Endothelial cell of umbilical vein (primary cell): Measurements from ENCODE around the gene KANK2. TPM values are rescaled to one million over a fixed set of nuclear protein-coding genes. Genes with fewer than 3 reads are reported as not detected.

Experiments used
- BruUV-seq: library from RNA; stranded (reverse); fragments of 400-500 nt; replicated peaks from 2 replicates; lab custom pipeline; 2021; lab: Mats Ljungman, UMichigan
- CTCF ChIA-PET: fragments of 300-600, 350-600 bp; sonication (Branson Sonifier 250); formaldehyde crosslinking; loops from one replicate; lab custom pipeline; 2021; ENCODE audit warnings: antibody characterized with exemption, inconsistent platforms; lab: Charles Lee
- POLR2A ChIA-PET: fragments of 300-600, 350-600 bp; sonication (Branson Sonifier 250); formaldehyde crosslinking; loops from one replicate; lab custom pipeline; 2021; ENCODE audit warnings: antibody characterized with exemption, inconsistent platforms; lab: Charles Lee
- DNase-seq: peaks from one replicate; pipeline ENCODE4 v3.0.0-alpha.2; 2011; ENCODE audit warnings: low read depth, low spot score
- FAIRE-seq: peaks from 2 replicates; lab custom pipeline; 2011; peaks lifted over from hg19 to GRCh38; lab: Jason Lieb, UNC
- H2AFZ ChIP-seq: 2 replicates; pipeline ENCODE4 v1.6.0; 2012; ENCODE audit warnings: low read depth, low read length, control low read depth, inconsistent platforms
- H3K27ac ChIP-seq: 2 replicates; pipeline ENCODE4 v1.5.1; 2011; ENCODE audit warnings: low read depth, mild to moderate bottlenecking, control low read depth, low read length, moderate library complexity; ENCODE audit not compliant: insufficient read depth
- H3K27me3 ChIP-seq, 2 experiments: 2 replicates each; pipeline versions ENCODE4 v1.6.0 to v1.6.1; 2011; ENCODE audit warnings: low read length in 2 of 2, mixed read lengths in 1 of 2; ENCODE audit not compliant: control insufficient read depth in 2 of 2, insufficient read depth in 2 of 2
- H3K36me3 ChIP-seq, 2 experiments: 2 replicates in 1 of 2; 3 replicates in 1 of 2; pipeline ENCODE4 v1.5.1; 2011; ENCODE audit warnings: low read length in 2 of 2, mild to moderate bottlenecking in 1 of 2, moderate library complexity in 1 of 2; ENCODE audit not compliant: control insufficient read depth in 2 of 2, insufficient read depth in 2 of 2; ENCODE audit errors: extremely low read depth in 1 of 2
- H3K4me1 ChIP-seq: 3 replicates; pipeline ENCODE4 v1.5.1; 2011; ENCODE audit warnings: mild to moderate bottlenecking, low read length; ENCODE audit not compliant: control insufficient read depth, insufficient read depth; ENCODE audit errors: extremely low read depth
- H3K4me2 ChIP-seq: 2 replicates; pipeline ENCODE4 v1.6.1; 2011; ENCODE audit warnings: low read length, control low read depth, mixed read lengths; ENCODE audit not compliant: insufficient read depth
- H3K4me3 ChIP-seq, 3 experiments: fragments of 200-600 bp in 1 of 3; sonication (generic), shearing (Covaris generic) in 1 of 3; replicated peaks in 1 of 3; 2 replicates each; pipeline ENCODE4 v1.5.1; 2011 to 2016; ENCODE audit warnings: control low read depth in 3 of 3, low read length in 3 of 3, mild to moderate bottlenecking in 2 of 3, inconsistent platforms in 1 of 3, low read depth in 1 of 3, moderate library complexity in 1 of 3; ENCODE audit not compliant: insufficient read depth in 1 of 3
- H3K79me2 ChIP-seq: 2 replicates; pipeline ENCODE4 v1.6.0; 2012; ENCODE audit warnings: low read length, inconsistent platforms; ENCODE audit not compliant: control insufficient read depth, insufficient read depth
- H3K9ac ChIP-seq: replicated peaks from 2 replicates; pipeline ENCODE3; 2011; ENCODE audit warnings: low read length, control low read depth; ENCODE audit not compliant: insufficient read depth; ENCODE audit errors: extremely low read depth
- H3K9me1 ChIP-seq: replicated peaks from 3 replicates; pipeline ENCODE4 v1.6.0; 2011; ENCODE audit warnings: mild to moderate bottlenecking, low read length; ENCODE audit not compliant: control insufficient read depth, insufficient read depth; ENCODE audit errors: extremely low read depth
- H3K9me3 ChIP-seq: replicated peaks from 2 replicates; pipeline ENCODE4 v1.5.1; 2012; ENCODE audit warnings: low read length, inconsistent platforms; ENCODE audit not compliant: control insufficient read depth, insufficient read depth
- H4K20me1 ChIP-seq: replicated peaks from 2 replicates; pipeline ENCODE3; 2011; ENCODE audit warnings: mild to moderate bottlenecking, low read length; ENCODE audit not compliant: control insufficient read depth, insufficient read depth; ENCODE audit errors: extremely low read depth
- EZH2 ChIP-seq: IDR thresholded peaks from 2 replicates; pipeline ENCODE4 v1.6.1; 2012; ENCODE audit warnings: borderline replicate concordance, low read depth, mild to moderate bottlenecking, moderate library complexity, low read length, inconsistent platforms; ENCODE audit not compliant: severe bottlenecking
- FOS ChIP-seq: IDR thresholded peaks from 2 replicates; pipeline ENCODE4 v1.6.1; 2011; ENCODE audit warnings: mild to moderate bottlenecking, low read length, moderate library complexity, borderline replicate concordance; ENCODE audit not compliant: insufficient read depth
- GATA2 ChIP-seq: IDR thresholded peaks from 2 replicates; pipeline ENCODE4 v1.7.0; 2011; ENCODE audit warnings: low read depth, mild to moderate bottlenecking, moderate library complexity, mixed read lengths, low read length; ENCODE audit not compliant: insufficient read length, insufficient read depth
- JUN ChIP-seq: IDR thresholded peaks from 2 replicates; pipeline ENCODE4 v1.6.1; 2011; ENCODE audit warnings: borderline replicate concordance, low read depth; ENCODE audit not compliant: insufficient read length, insufficient read depth
- MYC ChIP-seq: IDR thresholded peaks from one replicate; pipeline ENCODE4 v1.6.1; 2011; ENCODE audit warnings: mild to moderate bottlenecking, low read depth, low read length
- POLR2A ChIP-seq: IDR thresholded peaks from 2 replicates; pipeline ENCODE4 v1.6.1; 2012; ENCODE audit warnings: low read depth, mild to moderate bottlenecking, control low read depth, low read length
- POLR2AphosphoS5 ChIP-seq: IDR thresholded peaks from 2 replicates; pipeline ENCODE4 v1.6.1; 2012; ENCODE audit warnings: low read depth, mild to moderate bottlenecking, control low read depth, low read length, moderate library complexity; ENCODE audit not compliant: insufficient read depth
- dilution Hi-C: fragments of 300-500 bp; cut with MboI; formaldehyde crosslinking; loops from one replicate; pipeline ENCODE4 v1.15.0; 2019; ENCODE audit warnings: low sequenced_read_pairs; ENCODE audit not compliant: extremely low pct_ligation_motif_present
- intact Hi-C: fragments of 100-400 bp; cut with micrococcal nuclease; formaldehyde crosslinking; loops from one replicate; pipeline ENCODE4 v1.10.0; 2022
- polyA plus RNA-seq, 4 experiments: library from polyadenylated mRNA; depleted of rRNA in 3 of 4; stranded (reverse) in 3 of 4; unstranded in 1 of 4; fragments of >200 nt; gene quantifications; 2 replicates each; pipeline versions ENCODE4 v1.2.1 to v1.2.3, GENCODE V29; 2011 to 2012; ENCODE audit warnings: missing spikeins in 1 of 4
- total RNA-seq: library from RNA; stranded (reverse); gene quantifications from 2 replicates; pipeline ENCODE4 v1.2.3, GENCODE V29; 2021
- TF ChIP-seq, protein P1 (sequence below): IDR thresholded peaks from 2 replicates; pipeline ENCODE4 v1.6.1; 2011; ENCODE audit not compliant: insufficient read depth, insufficient read length
- TF ChIP-seq, protein P2 (sequence below), 2 donors: IDR thresholded peaks; 1 replicate in 1 of 2; 2 replicates in 1 of 2; pipeline ENCODE4 v1.5.1; 2011; ENCODE audit warnings: low read length in 2 of 2, mild to moderate bottlenecking in 2 of 2, moderate library complexity in 2 of 2, control low read depth in 1 of 2, inconsistent platforms in 1 of 2, low read depth in 1 of 2; ENCODE audit not compliant: insufficient read depth in 1 of 2; ENCODE audit errors: extremely low read depth in 1 of 2

The KANK2 gene
- total and polyA plus RNA-seq, 2 donors (not counting 3 experiments of a cell fraction or from before 2014, with no cell fraction given), result 41.7 to 77.9 TPM

DNA sequence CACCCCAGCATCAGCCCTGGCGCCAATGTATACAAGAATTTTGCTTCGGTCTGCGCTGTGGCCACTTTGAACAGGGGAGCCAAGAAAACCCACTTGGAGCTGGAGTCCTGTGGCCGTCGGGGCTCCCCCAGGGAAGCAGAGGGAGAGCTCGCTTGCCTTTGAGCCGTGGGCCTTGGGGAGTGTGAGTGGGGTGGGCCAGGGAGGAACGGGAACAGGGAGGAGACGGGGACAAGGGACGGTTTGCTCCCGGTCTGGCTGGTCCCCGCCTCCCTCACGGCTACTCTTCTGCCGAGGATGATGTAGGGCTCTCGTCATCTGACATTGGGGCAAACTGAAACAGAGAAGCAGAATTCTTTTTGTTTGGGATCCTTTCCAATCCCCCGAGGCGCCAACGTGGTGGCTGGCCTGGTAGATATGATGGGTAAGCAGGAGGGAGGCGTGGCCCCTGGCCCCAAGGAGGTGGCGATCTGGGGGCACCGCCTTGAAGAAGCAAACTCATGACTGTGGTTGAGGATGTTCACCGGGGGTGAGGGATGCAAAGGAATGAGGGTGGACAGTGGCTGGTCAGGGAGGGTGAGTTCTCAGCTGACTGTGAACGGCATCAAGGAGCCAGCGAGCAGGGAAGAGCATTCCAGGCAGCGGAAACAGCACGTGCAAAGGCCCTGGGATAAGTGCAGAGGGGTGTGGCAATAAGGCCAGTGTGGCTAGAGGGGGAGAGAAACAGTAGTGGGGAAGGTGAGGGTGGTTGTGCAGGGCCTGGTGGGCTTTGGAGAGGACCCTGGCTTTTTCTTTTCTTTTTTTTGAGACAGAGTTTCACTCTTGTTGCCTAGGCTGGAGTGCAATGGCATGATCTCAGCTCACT lies 30.8 kb downstream of the KANK2 start:
- H3K4me3 ChIP-seq, result no peak overlapping the region
- H3K9ac ChIP-seq, result no peak overlapping the region
- DNase-seq, result no peak
- no peaks in the 10 kb centered on the region for H3K27me3 ChIP-seq
- intact Hi-C loops (no loop called here), dilution Hi-C loops (no loop called here)
- H3K36me3 ChIP-seq, result peaks cover 7 to 13% of the 10 kb centered on the region in 2 experiments
- no peak overlapping the region for H3K4me2 ChIP-seq
- TF ChIP-seq FOS, result no peak
- TF ChIP-seq MYC, result no peak
- no peak for TF ChIP-seq POLR2A
- no peak for TF ChIP-seq GATA2
- TF ChIP-seq, protein P1, sequence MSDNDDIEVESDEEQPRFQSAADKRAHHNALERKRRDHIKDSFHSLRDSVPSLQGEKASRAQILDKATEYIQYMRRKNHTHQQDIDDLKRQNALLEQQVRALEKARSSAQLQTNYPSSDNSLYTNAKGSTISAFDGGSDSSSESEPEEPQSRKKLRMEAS, result no peak
- no peak for TF ChIP-seq EZH2
- no peak for TF ChIP-seq POLR2AphosphoS5
- TF ChIP-seq, protein P2, sequence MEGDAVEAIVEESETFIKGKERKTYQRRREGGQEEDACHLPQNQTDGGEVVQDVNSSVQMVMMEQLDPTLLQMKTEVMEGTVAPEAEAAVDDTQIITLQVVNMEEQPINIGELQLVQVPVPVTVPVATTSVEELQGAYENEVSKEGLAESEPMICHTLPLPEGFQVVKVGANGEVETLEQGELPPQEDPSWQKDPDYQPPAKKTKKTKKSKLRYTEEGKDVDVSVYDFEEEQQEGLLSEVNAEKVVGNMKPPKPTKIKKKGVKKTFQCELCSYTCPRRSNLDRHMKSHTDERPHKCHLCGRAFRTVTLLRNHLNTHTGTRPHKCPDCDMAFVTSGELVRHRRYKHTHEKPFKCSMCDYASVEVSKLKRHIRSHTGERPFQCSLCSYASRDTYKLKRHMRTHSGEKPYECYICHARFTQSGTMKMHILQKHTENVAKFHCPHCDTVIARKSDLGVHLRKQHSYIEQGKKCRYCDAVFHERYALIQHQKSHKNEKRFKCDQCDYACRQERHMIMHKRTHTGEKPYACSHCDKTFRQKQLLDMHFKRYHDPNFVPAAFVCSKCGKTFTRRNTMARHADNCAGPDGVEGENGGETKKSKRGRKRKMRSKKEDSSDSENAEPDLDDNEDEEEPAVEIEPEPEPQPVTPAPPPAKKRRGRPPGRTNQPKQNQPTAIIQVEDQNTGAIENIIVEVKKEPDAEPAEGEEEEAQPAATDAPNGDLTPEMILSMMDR (IDR thresholded peaks at IDR 0.05; ENCODE audit: extremely low read depth in 1 of 2, insufficient read depth in 1 of 2, low read depth in 1 of 2, low read length in 2 of 2), result no peak
- no peak for TF ChIP-seq JUN
- no peak for FAIRE-seq
- ChIA-PET CTCF (interaction anchor here (1.0 to 6.2 kb wide), 4 partner anchors 24 to 41 kb away, joined by 5 to 29 read pairs (median 8); no protein-coding TSS in a partner anchor), POLR2A (interaction anchor here (0.6 kb wide), 1 partner anchor 193 kb away, joined by 3 read pairs; no protein-coding TSS in a partner anchor)
- no peaks in the 10 kb centered on the region for H4K20me1 ChIP-seq
- H2AFZ ChIP-seq, result no peak overlapping the region
- H3K27ac ChIP-seq, result no peak overlapping the region
- no TSS peak for BruUV-seq
- H3K9me3 ChIP-seq, result no peaks in the 10 kb centered on the region
- H3K9me1 ChIP-seq, result no peaks in the 10 kb centered on the region
- peaks cover 27% of the 10 kb centered on the region for H3K4me1 ChIP-seq
- no peaks in the 10 kb centered on the region for H3K79me2 ChIP-seq
